HepG2 (cell line): Measurements from ENCODE around the gene NPDC1. TPM values are rescaled to one million over a fixed set of nuclear protein-coding genes. Genes with fewer than 3 reads are reported as not detected.

Experiments used
- ATAC-seq: fragments of 200-7000 bp; cut with Tn5 transposase; 3 replicates; pipeline ENCODE4 v1.9.1; 2020; ENCODE audit warnings: mild to moderate bottlenecking, moderate library complexity
- BruUV-seq: library from RNA; stranded (reverse); fragments of 400-500 nt; replicated peaks from 2 replicates; lab custom pipeline; 2021; lab: Mats Ljungman, UMichigan
- CTCF ChIA-PET: fragments of 300-600 bp; formaldehyde crosslinking; extraction: SDS; loops from one replicate; lab custom pipeline; 2021; ENCODE audit warnings: low total read pairs, inconsistent platforms, low intra/inter-chr PET ratio; lab: Yijun Ruan, JAX
- POLR2A ChIA-PET: fragments of 350-600 bp; sonication (Branson Sonifier 250); formaldehyde crosslinking; loops from one replicate; lab custom pipeline; 2020; ENCODE audit warnings: antibody characterized with exemption, inconsistent platforms; lab: Yijun Ruan, JAX
- DNase-seq: peaks from one replicate; pipeline ENCODE4 v3.0.0-alpha.2; 2015; ENCODE audit warnings: low spot score
- FAIRE-seq: peaks from 3 replicates; lab custom pipeline; 2011; peaks lifted over from hg19 to GRCh38; lab: Jason Lieb, UNC
- H2AFZ ChIP-seq: one replicate; pipeline ENCODE4 v1.6.1; 2011; ENCODE audit warnings: low read length, inconsistent platforms
- H3K27ac ChIP-seq: fragments of 300-600 bp; 3 replicates; pipeline ENCODE4 v1.8.0; 2011; ENCODE audit warnings: mixed run types, mild to moderate bottlenecking, mixed read lengths, low read length, inconsistent platforms; ENCODE audit not compliant: insufficient read depth; ENCODE audit errors: extremely low read length
- H3K27me3 ChIP-seq, 2 experiments: fragments of 200-600 bp in 1 of 2; 2 replicates in 1 of 2; 3 replicates in 1 of 2; pipeline versions ENCODE4 v1.6.0 to v1.8.0; 2011; ENCODE audit warnings: low read length in 2 of 2, mild to moderate bottlenecking in 2 of 2, moderate library complexity in 2 of 2, inconsistent platforms in 1 of 2; ENCODE audit not compliant: insufficient read depth in 2 of 2, control insufficient read depth in 1 of 2
- H3K36me3 ChIP-seq, 2 experiments: fragments of 200-600 bp in 1 of 2; replicated peaks in 1 of 2; 2 replicates in 1 of 2; 3 replicates in 1 of 2; pipeline versions ENCODE4 v1.5.1 to v1.8.0; 2011; ENCODE audit warnings: low read length in 2 of 2, inconsistent platforms in 1 of 2; ENCODE audit not compliant: insufficient read depth in 2 of 2, control insufficient read depth in 1 of 2
- H3K4me1 ChIP-seq: 2 replicates; pipeline ENCODE4 v1.5.1; 2012; ENCODE audit warnings: low read length, inconsistent platforms; ENCODE audit not compliant: insufficient read depth
- H3K4me2 ChIP-seq: 2 replicates; pipeline ENCODE4 v1.6.0; 2011; ENCODE audit warnings: low read depth, low read length, inconsistent platforms
- H3K4me3 ChIP-seq, 3 experiments: fragments of 200-600 bp in 1 of 3; sonication (generic), shearing (Covaris generic) in 1 of 3; replicated peaks in 1 of 3; 2 replicates each; pipeline ENCODE4 v1.5.1; 2011 to 2016; ENCODE audit warnings: low read length in 3 of 3, inconsistent platforms in 2 of 3, low read depth in 2 of 3, mild to moderate bottlenecking in 2 of 3, control low read depth in 1 of 3, mixed read lengths in 1 of 3; ENCODE audit not compliant: insufficient read depth in 1 of 3
- H3K79me2 ChIP-seq: one replicate; pipeline ENCODE4 v1.6.1; 2011; ENCODE audit warnings: low read length, inconsistent platforms; ENCODE audit not compliant: insufficient read depth
- H3K9ac ChIP-seq: 2 replicates; pipeline ENCODE4 v1.6.0; 2011; ENCODE audit warnings: mild to moderate bottlenecking, low read depth, low read length, inconsistent platforms; ENCODE audit not compliant: insufficient read depth
- H3K9me3 ChIP-seq: 2 replicates; pipeline ENCODE4 v1.5.1; 2012; ENCODE audit warnings: mild to moderate bottlenecking, low read length
- H4K20me1 ChIP-seq: 2 replicates; pipeline ENCODE4 v1.6.0; 2011; ENCODE audit warnings: inconsistent platforms, mild to moderate bottlenecking, low read length, moderate library complexity; ENCODE audit not compliant: insufficient read depth
- HOXA9 ChIP-seq: sonication (generic); formaldehyde crosslinking; IDR thresholded peaks from 2 replicates; pipeline ENCODE4 v1.8.1; 2022; ENCODE audit warnings: missing genetic modification reagents, mild to moderate bottlenecking, moderate library complexity, borderline replicate concordance
- PRPF4 ChIP-seq: fragments of 200-400 bp; formaldehyde crosslinking; IDR thresholded peaks from 2 replicates; pipeline ENCODE4 v1.6.1; 2016; ENCODE audit warnings: low read length, low read depth; ENCODE audit not compliant: poor library complexity, severe bottlenecking
- RCOR2 ChIP-seq: IDR thresholded peaks from 2 replicates; pipeline ENCODE4 v1.6.1; 2016; ENCODE audit warnings: missing biosample characterization, missing genetic modification reagents
- ZNF143 ChIP-seq: sonication (generic); formaldehyde crosslinking; IDR thresholded peaks from 2 replicates; pipeline ENCODE4 v1.4.0; 2020; ENCODE audit warnings: missing genetic modification reagents
- ZNF770 ChIP-seq: sonication (generic); formaldehyde crosslinking; IDR thresholded peaks from 2 replicates; pipeline ENCODE4 v1.5.0; 2020; ENCODE audit warnings: mild to moderate bottlenecking, missing genetic modification reagents
- ZNF879 ChIP-seq: sonication (generic); formaldehyde crosslinking; IDR thresholded peaks from 2 replicates; pipeline ENCODE4 v1.8.1; 2023; ENCODE audit warnings: missing genetic modification reagents
- WGBS: methylation state at CpG from one replicate; pipeline ENCODE4 v1.1.6; 2017; ENCODE audit warnings: low lambda C conversion rate; 5-methylcytosine and 5-hydroxymethylcytosine counted together
- in situ Hi-C: cut with HindIII; loops from 2 replicates; pipeline ENCODE4 v1.10.0; 2017; ENCODE audit warnings: low pct_unique_long_range_greater_than_20kb; ENCODE audit not compliant: extremely low pct_ligation_motif_present
- intact Hi-C: fragments of 100-400 bp; cut with micrococcal nuclease; formaldehyde crosslinking; loops from one replicate; pipeline ENCODE4 v1.10.0; 2022; ENCODE audit not compliant: unreplicated experiment
- polyA plus RNA-seq, 8 experiments: library from polyadenylated mRNA; depleted of rRNA in 3 of 8; stranded (reverse) in 7 of 8; unstranded in 1 of 8; fragments of >200 nt; fragmentation: Illumina TruSeq in 4 of 8; extraction: Trizol in 4 of 8; gene quantifications; 2 replicates each; pipeline versions ENCODE4 v1.2.1 to v1.2.3, GENCODE V29; 2011 to 2016; ENCODE audit warnings: low read depth in 4 of 8, missing spikeins in 1 of 8, mixed read lengths in 1 of 8; ENCODE audit not compliant: insufficient read depth in 1 of 8
- total RNA-seq, 5 experiments: library from RNA; depleted of rRNA; stranded (reverse); fragments of >200 nt; fragmentation: Illumina TruSeq; extraction: Trizol; gene quantifications; 2 replicates each; pipeline ENCODE4 v1.2.3, GENCODE V29; 2016; ENCODE audit warnings: low read depth in 1 of 5

Gene NPDC1
- total and polyA plus RNA-seq, 2 of the 13 experiments (the other 11 are each of a cell fraction or from before 2014, with no cell fraction given) = 0.84 to 5.4 TPM

- DNase-seq (no peak), ATAC-seq (no peak), FAIRE-seq (no peak)
- peaks cover under 1% of the 10 kb centered on the region for H3K79me2 ChIP-seq
- peaks cover 42% of the 10 kb centered on the region for H3K4me1 ChIP-seq
- H3K4me3 ChIP-seq = no peak overlapping the region
- no peak overlapping the region for H3K27ac ChIP-seq
- POLR2A ChIA-PET = interaction anchor here (1.3 to 6.4 kb wide), 3 partner anchors 12 to 158 kb away, joined by 5 to 105 read pairs (median 6); partner anchors contain the start of genes SAPCD2 and TUBB4B
- no peaks in the 10 kb centered on the region; a peak in 1 of 5 replicates for H3K27me3 ChIP-seq
- CTCF ChIA-PET = no interaction called here
- intact Hi-C loops (no loop called here), in situ Hi-C loops (no loop called here)
- BruUV-seq = no TSS peak
- no peak overlapping the region for H3K4me2 ChIP-seq
- H4K20me1 ChIP-seq = no peaks in the 10 kb centered on the region
- H3K9ac ChIP-seq = no peak overlapping the region
- TF ChIP-seq ZNF770 (CRISPR knock-in tag) (no peak), RCOR2 (CRISPR knock-in tag) (no peak), ZNF879 (no peak), ZNF143 (CRISPR knock-in tag) (no peak), PRPF4 (no peak), HOXA9 (no peak)
- H2AFZ ChIP-seq = no peak overlapping the region
- H3K36me3 ChIP-seq = peaks cover 9 to 16% of the 10 kb centered on the region in 2 experiments; a peak in 4 of 5 replicates
- WGBS = 90% methylated on average over 12 of the region's 16 CpGs
- H3K9me3 ChIP-seq = no peaks in the 10 kb centered on the region
Measured at GRCh38 chr9:137082222-137082924, 36.4 kb upstream of the NPDC1 start.
